Globus pallidus (tissue), 1 donor: Measurements from ENCODE around the gene CEACAM16.
"Not testable (repeated sequence)": the region's sequence is repeated elsewhere in the genome, so short reads cannot be mapped to it uniquely, and the experiment has no call there.

ENCODE experiments used
- DNase-seq: peaks from one replicate; pipeline ENCODE4 v3.0.0-alpha.2; 2015; ENCODE audit warnings: low spot score

The CEACAM16 gene

DNA sequence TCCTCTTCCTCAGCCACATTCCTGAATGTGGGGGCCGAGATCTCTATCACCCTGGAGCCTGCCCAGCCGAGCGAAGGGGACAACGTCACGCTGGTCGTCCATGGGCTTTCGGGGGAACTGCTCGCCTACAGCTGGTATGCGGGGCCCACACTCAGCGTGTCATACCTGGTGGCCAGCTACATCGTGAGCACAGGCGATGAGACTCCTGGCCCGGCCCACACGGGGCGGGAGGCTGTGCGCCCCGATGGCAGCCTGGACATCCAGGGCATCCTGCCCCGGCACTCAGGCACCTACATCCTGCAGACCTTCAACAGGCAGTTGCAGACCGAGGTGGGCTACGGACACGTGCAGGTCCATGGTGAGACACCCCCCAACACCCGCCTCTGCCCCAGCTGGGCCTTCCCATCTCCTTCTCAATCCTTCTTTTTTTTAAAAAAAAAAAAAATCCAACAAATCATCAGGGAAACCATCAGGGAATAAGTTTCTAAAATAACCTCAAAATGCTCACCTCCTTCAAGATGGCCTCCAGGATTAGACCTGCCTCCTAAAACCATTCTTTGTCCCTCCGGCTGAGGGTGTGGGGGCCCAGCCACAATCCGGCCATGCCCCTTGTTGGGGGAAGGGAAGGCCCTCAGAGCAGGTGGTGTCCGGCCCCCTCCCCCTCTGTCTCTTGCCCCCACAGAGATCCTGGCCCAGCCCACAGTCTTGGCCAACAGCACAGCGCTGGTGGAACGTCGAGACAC is 4.6 kb downstream of the CEACAM16 start:
- no peak for DNase-seq

DNA sequence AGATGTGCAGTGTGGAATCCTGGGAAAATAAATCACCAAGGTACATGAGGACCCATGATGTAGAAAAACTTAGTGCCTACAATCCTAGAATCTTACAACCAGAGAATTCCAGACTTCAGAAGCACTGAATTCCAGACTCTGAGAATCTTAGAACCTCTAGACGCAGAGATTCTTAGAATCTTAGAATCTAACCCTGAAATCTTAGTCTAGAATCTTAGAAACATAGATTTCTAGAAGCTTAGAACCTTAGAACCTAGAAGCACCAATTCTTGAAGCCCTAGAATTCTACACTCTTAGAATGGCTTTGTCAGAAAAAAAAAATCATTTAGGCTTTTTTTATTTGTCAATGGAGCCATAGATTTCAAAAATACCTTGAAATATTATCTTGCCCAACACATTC is 6.0 kb downstream of the CEACAM16 start:
- no peak for DNase-seq

DNA sequence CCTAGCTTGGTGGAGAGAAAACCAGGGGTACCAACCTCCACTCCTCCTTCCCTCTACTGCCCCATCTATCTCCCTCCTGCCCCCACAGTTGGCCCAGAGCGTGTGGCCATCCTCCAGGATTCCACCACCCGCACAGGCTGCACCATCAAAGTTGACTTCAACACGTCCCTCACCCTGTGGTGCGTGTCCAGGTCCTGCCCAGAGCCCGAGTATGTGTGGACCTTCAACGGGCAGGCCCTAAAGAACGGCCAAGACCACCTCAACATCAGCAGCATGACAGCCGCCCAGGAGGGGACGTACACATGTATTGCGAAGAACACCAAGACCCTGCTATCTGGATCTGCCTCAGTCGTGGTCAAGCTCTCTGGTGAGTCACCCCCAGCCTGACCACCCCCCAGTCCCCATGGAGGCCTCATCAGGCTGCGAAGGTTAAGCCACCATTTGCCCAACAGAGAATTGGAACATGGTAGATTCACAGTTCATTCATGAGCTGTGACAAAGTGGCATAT is 6.6 kb downstream of the CEACAM16 start:
- no peak for DNase-seq

DNA sequence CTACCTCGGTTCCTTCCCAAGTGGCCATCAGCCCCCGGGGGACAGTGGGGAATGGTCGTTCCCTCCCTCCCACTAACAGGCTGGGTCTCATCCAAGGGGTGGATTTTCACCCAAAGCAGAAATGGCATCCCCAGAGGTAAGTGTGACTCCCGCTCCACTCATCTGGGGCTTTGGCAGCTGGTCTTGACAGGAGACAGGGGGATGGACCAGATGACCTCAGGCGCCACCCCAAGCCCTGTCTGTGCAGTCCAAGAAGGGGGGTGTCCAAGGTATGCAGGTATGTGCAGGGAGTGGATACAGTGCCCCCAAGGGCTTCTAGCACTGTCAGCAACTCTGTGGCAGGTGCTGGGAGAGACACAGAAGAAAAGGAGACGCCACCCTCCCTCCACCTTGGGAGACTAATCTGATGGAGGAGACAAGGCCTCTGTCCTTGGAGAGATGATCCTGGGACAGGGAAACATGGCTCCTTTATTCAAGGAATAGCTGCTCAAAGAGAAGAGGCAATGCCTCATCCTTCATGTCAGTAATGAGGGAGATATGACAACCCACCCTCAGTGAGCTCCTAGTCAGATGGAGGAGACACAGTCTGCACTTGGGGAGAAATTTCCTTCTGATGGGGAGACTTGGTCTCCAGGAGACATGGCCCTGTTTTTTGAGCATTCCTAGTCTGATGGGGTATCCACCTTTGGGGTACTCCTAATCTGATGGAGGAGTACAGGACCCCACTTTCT is 7.7 kb downstream of the CEACAM16 start:
- DNase-seq, result no peak

DNA sequence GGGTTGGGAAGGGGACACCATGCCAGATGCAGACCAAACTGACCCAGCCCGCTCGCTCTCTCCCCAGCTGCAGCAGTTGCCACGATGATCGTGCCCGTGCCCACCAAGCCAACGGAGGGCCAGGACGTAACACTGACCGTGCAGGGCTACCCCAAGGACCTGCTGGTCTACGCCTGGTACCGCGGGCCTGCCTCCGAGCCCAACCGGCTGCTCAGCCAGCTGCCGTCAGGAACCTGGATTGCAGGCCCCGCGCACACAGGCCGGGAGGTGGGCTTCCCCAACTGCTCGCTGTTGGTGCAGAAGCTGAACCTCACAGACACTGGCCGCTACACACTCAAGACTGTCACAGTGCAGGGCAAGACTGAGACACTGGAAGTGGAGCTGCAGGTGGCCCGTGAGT is 8.8 kb downstream of the CEACAM16 start:
- DNase-seq, result no peak

DNA sequence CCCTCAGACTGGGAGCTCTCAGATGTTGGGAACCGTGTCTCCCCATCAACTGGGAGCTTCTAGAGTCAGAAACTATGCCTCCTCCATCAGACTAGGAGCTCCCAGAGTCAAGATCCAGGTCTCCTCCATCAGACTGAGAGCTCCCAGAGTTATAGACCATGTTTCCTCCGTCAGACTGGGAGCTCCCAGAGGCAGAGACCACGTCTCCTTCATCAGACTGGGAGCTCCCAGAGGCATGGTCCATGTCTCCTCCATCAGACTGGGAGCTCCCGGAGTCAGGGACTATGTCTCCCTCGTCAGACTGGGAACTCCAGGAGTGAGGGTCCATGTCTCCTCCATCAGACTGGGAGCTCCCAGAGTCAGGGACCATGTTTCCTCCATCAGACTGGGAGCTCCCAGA is 10.0 kb downstream of the CEACAM16 start:
- DNase-seq, result no peak

DNA sequence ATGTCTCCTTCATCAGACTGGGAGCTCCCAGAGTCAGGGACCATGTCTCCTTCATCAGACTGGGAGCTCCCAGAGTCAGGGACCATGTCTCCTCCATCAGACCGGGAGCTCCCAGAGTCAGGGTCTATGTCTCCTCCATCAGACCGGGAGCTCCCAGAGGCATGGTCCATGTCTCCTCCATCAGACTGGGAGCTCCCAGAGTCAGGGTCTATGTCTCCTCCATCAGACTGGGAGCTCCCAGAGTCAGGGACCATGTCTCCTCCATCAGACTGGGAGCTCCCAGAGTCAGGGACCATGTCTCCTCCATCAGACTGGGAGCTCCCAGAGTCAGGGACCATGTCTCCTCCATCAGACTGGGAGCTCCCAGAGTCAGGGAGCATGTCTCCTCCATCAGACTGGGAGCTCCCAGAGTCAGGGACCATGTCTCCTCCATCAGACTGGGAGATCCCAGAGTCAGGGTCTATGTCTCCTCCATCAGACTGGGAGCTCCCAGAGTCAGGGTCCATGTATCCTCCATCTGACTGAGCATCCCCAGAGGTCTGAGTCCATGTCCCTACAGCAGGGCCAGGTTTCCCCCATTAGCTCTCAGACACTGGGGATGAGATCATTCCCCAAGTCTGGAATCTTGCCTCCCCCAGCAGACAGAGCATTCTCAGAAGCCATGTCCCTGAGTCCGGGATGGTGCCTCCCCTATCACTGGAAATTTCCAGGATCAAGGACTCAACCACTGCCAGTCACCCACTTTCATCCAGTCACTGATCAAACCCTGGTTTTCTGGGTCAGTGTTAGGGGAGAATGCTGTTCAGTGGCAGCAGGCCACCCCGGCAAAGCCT is 10.7 kb downstream of the CEACAM16 start:
- DNase-seq, result not testable (repeated sequence)

DNA sequence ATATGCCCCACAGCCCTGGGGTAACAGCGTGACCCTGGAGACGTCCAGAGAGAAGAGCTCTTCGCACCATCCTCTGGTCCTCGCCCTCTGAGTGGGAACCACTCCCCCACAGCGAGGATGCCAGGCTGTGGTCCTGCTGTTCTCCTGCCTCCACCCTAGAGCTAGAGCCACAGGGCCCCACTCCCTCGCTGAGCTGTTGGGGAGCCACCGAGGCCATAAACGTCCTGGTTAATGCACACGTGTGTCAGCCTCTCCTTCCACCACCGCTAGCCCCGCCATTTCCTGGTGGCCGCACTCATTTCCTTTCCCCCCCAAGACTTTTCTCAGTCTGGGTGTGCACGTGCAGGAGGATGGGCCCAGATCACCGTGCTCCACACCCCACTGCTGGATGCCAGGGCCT is 11.5 kb downstream of the CEACAM16 start:
- no peak for DNase-seq

DNA sequence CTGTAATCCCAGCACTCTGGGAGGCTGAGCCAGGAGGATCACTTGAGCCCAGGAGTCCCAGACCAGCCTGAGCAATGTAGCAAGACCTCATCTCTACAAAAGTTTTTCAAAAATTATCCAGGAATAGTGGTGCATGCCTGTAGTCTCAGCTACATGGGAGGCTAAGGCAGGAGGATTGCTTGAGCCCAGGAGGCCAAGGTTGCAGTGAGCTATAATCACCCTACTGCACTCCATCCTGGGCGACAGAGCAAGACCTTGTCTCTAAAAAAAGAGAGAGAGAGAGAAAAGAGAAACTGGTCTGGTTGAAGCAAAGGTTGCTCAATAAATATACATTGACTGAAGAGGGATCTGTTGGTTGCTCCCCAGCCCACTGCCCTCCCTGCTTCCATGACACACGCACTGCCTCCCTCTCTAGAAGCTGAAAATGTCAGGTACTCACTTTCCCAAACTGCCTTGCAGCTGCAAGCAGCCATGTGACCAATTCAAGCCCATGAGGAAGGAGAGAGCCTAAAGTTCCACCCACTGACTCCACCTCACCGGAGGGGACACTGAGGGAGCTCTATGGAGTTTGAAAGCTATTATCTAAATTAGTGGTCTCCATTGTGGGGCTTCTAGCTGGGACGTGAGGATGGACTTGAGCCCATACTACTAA is 14.0 kb downstream of the CEACAM16 start:
- no peak for DNase-seq

DNA sequence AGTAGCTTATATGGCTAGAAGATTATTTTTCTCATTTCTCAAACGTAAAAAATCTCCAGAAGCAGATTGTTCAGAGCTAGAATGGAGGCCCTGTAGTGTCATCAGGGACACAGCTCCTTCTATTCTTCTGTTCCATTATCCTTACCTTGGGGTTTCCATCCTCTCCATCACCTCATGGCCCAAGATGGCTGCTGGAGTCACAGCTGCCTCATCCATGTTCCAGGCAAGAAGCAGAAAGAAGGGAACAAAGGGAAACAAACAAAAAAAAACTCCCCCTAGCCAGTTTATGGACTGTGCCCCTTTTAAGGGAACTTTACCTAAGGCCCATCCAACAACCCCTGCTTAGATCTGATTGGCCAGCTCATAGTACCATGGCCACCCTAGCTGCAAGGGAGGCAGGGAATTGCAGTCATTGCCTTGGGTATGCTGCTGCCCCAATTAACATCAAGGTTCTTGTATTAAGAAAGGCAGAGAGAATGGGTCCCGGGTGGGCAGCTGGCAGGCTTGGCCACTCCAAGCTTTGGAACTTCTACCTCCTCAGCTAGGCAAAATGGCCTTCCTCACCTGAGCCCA is 15.7 kb downstream of the CEACAM16 start:
- DNase-seq, result no peak

DNA sequence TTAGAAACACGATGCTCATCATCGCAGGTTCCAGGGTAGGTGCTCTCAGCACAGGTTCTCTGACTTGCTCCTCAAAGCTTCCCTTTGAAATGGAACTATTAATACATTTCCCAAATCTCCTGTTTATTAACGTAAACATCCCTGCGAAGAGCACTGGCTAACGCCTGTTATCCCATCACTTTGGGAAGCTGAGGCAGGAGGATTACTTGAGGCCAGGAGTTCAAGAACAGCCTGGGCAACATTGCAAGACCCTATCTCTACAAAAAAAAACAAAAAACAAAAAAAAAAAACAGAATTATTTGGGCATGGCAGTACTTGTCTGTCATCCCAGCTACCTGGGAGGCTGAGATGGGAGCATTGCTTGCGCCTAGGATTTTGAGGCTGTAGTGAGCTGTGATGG is 18.7 kb downstream of the CEACAM16 start:
- no peak for DNase-seq

DNA sequence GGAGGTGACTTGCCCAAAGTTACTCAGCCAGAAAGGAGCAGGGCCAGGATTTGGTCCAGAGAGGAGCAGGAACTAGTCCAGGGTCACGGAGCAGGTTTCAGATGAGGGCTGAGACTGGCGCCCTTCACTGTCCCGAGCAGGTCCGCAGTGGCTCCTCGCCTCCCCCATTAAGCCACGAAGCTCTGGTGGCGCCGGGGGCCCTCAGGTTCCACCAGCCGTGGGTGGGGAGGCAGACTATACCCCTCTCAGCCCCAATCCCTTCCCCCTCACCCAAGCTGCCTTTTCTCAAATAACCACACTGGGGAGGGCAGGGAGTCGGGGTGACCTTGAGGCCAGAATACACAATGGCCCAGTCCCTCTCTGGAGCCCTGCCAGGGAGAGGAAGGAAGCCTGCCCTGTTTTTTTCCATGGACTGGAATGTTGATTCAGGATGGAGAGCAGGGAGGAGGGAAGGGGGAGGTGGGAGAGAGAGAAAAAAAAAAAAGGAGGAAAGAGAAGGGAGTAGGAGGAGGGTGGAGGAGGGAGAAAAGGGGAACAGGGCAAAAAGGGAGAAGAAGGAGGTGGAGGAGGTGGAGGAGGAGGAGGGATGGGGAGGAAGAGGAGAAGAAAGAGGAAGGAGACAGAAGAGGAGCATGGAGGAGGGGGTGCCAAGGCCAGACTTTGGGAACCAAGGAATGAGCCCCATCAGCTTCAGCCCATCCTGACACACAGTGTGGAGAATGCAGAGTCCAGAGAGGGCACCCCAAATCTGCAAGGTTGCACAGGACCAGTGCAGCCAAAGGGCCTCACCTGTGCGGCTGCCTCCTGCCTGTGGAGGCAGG is 19.7 kb downstream of the CEACAM16 start:
- DNase-seq, result peak; percentile 27

DNA sequence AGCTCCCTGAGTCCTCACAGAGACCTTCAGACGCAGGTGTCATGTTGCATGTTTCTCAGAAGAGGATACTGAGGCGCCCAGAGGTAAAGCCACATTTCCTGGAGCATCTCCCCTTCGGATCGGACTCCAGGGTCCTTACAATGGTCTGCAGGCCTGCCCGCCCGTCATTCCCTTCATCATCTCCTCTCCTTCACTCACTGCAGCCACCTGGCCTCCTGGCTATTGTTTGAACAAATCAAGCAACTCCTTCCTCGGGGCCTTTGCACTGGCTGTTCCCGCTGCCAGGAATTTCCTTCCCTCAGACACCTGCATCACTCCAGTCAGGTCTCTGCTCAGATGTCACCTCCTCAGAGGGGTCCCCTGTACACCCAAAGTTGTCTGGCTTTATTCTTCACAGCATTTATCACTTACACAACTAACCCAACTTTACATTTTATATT is 20.3 kb downstream of the CEACAM16 start:
- no peak for DNase-seq

DNA sequence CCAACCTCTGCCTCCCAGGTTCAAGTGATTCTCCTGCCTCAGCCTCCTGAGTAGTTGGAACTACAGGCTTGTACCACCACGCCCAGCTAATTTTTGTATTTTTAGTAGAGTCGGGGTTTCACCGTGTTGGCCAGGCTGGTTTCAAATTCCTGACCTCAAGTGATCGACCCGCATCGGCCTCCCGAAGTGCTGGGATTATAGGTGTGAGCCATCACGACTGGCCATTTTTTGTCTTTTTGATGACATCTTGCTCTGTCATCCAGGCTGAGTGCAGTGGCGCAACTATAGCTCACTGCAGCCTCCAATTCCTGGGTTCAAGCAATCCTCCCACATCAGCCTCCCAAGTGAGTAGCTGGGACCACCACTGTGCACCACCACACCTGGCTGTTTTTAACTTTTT is 21.4 kb downstream of the CEACAM16 start:
- DNase-seq, result not testable (repeated sequence)

DNA sequence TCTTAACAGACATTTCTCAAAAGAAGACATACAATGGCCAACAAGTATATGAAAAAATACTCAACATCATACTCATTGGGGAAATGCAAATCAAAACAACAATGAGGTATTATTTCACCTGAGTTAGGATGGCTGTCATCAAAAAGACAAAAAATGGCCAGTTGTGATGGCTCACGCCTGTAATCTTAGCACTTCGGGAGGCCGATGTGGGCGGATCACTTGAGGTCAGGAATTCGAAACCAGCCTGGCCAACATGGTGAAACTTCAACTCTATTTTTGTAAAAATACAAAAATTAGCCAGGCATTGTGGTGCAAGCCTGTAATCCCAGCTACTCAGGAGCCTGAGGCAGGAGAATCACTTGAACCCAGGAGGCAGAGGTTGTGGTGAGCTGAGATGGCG is 22.0 kb downstream of the CEACAM16 start:
- no peak for DNase-seq

DNA sequence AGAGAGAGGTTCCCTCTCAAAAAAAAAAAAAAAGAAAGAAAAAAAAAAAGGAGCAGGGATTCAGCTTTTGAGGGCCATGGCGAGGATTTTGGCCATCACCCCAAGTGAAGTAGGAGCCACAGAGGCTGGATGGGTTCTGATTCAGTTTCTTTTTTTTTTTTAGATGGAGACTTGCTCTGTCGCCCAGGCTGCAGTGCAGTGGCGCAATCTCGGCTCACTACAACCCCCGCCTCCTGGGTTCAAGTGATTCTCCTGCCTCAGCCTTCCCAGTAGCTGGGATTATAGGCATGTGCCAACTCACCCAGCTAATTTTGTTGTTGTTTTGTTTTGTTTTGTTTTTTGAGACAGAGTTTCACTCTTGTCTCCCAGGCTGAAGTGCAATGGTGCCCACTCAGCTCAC is 22.4 kb downstream of the CEACAM16 start:
- not testable (repeated sequence) for DNase-seq

DNA sequence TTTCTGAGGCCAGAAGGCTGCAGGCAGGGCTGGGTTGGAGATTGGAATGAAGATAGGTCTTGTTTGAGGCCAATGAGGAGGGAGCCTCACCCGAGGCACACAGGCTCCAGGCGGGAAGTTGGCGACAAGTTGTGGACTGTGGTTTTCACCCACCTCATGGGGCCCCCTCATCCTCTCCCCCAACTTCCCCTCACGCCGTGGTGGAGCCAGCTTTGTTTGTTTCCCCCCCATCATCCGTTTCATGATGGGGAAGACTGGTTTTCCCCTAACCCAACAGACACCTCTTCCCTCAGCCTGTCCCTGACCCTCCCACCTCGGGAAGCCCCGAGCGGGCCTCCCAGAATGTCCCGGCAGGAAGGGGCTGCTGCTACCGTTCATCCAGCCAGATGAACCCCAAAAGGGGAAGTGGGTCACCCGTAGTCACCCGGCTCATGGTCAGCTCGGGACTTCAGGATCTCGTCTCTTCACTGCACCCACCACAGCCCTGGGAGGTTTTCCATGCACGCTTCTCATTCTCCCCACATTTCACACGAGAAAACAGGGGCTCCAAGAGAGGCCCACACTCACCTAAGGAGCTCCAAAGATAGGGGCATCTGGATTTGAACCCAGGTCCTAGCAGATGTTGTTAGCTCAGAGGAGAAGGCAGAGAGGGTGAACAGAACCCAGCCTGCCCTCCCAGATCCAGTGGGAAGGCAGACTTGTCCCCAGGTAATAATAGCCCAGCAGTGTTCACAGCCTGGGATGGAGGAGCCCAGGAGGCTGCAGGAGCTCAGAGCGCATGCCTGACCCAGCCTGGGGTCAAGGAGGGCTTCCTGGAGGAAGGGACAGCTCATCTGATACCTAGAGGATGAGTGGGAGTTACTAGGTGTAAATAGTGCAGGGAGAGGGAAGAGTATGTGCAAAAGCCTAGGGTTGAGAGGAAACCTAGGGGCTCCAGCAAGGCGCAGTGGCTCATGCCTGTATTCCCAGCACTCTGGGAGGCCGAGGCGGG is 23.5 kb downstream of the CEACAM16 start:
- no peak for DNase-seq

DNA sequence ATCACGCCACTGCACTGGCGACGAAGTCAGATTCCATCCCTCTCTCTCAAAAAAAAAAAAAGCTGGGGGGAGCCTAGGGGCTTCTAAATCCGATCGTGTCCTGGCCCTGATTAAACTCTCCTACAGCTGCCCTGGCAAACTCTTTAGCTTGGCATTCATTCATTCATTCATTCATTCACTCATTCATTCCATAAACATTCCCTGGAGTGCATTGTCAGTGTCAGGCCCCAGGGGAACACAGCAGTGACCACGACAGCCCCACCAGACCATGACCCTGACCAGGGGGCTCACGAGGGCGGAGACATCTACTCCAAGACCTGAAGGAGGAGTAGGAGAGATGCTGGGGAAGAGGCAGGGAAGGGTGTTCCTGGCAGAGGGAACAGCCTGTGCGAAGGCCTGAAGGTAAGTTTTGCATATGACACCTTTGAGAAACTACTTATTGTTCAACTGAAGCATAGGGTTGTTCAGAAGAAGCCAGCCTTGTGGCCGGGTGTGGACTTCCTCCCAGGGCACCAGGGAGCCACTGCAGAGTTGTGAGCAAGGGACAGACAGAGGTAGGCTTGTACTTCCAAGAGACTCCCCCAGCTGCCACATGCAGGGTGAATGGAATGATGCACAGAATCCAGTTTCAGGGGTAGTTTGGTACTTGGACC is 24.5 kb downstream of the CEACAM16 start:
- no peak for DNase-seq

DNA sequence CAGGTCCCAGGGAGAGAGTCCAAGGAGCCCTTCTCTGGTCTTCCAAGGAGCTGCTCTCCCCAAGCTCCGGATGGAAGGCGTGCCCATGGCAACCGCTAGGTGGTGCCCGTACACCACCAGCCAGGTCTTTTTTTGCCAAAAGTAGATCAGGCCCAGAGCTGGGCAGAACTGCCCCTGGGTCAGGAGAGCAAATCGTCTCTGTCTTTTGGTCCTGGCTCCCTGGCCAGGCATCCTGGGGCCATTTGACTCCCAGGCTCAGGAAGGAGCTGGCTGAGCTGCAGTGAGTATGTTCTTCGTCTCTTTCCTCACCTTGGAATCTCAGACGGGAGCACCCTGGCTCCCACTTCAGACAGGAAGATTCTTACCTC is 25.0 kb downstream of the CEACAM16 start:
- DNase-seq, result peak; percentile 62
